ENCODE results near the gene JADE1. TPM values are rescaled to one million over a fixed set of nuclear protein-coding genes. Genes with fewer than 3 reads are reported as not detected.

JADE1 gene
- total and polyA plus RNA-seq, 2 experiments from 2014 or later, result 84.2 to 158 TPM

DNA sequence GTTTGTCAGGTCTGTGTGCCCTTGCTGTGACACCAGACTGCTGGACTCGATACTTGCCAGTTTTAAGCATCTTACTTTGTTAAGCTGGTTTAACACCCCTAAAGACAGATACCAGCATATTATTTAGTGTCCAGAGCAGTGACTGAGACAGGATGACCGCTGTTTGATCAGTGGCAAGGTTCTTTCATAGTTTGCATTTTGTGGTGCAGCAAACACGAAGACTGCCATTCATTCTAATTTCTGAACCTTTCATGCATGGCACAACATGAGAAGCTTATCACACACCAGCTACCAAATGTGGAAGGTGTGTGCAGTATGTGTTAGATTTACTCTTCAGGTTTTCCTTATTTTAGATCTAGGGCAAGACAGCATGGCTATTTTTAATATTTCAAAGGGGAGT, 28.2 kb downstream of the JADE1 start (continued):
- TF ChIP-seq, protein P1, sequence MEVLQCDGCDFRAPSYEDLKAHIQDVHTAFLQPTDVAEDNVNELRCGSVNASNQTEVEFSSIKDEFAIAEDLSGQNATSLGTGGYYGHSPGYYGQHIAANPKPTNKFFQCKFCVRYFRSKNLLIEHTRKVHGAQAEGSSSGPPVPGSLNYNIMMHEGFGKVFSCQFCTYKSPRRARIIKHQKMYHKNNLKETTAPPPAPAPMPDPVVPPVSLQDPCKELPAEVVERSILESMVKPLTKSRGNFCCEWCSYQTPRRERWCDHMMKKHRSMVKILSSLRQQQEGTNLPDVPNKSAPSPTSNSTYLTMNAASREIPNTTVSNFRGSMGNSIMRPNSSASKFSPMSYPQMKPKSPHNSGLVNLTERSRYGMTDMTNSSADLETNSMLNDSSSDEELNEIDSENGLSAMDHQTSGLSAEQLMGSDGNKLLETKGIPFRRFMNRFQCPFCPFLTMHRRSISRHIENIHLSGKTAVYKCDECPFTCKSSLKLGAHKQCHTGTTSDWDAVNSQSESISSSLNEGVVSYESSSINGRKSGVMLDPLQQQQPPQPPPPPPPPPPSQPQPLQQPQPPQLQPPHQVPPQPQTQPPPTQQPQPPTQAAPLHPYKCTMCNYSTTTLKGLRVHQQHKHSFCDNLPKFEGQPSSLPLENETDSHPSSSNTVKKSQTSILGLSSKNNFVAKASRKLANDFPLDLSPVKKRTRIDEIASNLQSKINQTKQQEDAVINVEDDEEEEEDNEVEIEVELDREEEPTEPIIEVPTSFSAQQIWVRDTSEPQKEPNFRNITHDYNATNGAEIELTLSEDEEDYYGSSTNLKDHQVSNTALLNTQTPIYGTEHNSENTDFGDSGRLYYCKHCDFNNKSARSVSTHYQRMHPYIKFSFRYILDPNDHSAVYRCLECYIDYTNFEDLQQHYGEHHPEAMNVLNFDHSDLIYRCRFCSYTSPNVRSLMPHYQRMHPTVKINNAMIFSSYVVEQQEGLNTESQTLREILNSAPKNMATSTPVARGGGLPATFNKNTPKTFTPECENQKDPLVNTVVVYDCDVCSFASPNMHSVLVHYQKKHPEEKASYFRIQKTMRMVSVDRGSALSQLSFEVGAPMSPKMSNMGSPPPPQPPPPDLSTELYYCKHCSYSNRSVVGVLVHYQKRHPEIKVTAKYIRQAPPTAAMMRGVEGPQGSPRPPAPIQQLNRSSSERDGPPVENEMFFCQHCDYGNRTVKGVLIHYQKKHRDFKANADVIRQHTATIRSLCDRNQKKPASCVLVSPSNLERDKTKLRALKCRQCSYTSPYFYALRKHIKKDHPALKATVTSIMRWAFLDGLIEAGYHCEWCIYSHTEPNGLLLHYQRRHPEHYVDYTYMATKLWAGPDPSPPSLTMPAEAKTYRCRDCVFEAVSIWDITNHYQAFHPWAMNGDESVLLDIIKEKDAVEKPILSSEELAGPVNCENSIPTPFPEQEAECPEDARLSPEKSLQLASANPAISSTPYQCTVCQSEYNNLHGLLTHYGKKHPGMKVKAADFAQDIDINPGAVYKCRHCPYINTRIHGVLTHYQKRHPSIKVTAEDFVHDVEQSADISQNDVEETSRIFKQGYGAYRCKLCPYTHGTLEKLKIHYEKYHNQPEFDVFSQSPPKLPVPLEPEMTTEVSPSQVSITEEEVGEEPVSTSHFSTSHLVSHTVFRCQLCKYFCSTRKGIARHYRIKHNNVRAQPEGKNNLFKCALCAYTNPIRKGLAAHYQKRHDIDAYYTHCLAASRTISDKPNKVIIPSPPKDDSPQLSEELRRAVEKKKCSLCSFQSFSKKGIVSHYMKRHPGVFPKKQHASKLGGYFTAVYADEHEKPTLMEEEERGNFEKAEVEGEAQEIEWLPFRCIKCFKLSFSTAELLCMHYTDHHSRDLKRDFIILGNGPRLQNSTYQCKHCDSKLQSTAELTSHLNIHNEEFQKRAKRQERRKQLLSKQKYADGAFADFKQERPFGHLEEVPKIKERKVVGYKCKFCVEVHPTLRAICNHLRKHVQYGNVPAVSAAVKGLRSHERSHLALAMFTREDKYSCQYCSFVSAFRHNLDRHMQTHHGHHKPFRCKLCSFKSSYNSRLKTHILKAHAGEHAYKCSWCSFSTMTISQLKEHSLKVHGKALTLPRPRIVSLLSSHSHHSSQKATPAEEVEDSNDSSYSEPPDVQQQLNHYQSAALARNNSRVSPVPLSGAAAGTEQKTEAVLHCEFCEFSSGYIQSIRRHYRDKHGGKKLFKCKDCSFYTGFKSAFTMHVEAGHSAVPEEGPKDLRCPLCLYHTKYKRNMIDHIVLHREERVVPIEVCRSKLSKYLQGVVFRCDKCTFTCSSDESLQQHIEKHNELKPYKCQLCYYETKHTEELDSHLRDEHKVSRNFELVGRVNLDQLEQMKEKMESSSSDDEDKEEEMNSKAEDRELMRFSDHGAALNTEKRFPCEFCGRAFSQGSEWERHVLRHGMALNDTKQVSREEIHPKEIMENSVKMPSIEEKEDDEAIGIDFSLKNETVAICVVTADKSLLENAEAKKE (CRISPR knock-in tag; IDR thresholded peaks at IDR 0.05), result no peak

DNA sequence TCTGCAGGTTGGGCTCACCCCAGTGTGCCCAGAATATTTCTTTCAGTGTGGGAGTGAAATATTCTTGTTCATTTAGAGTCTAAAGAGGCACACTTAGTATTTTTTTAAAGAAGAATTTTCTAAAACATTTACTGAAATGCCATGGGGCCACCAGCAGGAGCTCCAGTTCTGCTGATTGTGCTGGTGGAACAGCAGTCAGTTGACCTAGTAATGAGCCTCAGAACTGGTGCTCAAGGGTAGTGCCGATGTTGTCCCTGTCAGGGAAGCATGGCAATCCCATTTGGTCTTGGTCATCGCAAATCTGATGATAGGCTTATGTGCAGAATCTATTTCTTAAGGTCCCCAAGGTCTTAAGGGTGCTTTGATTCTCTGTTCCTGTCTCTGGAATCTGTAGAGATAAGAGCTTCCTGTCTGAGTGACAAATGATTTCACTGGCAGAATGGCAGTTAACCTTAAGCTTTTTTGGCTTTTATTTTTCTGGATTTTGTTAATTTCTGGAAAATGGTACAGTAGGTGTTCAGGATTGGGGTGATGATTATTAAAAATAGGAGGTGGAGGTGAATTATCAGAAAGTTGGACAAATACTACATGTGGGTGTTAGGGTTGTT, 31.3 kb downstream of the JADE1 start:
- peak overlapping the region; percentile 60 for H3K27ac ChIP-seq (ENCODE audit: low read depth)
- H3K4me1 ChIP-seq (ENCODE audit: insufficient read depth), result peaks cover 52% of the 10 kb centered on the region
- Mint-ChIP-seq H3K36me3 (ENCODE audit: low read depth) (peaks cover 92% of the 10 kb centered on the region), H3K27me3 (ENCODE audit: insufficient read depth, low read depth, poor library complexity) (peaks cover 13% of the 10 kb centered on the region), H3K4me1 (peaks cover 80% of the 10 kb centered on the region), H3K27ac (no peak overlapping the region; the same call in 1 of the 2 replicates), H3K9me3 (no peaks in the 10 kb centered on the region), H3K4me3 (no peak overlapping the region; the same call in 2 of the 3 replicates)
- peaks cover 100% of the 10 kb centered on the region for H4K20me1 ChIP-seq (replicated peaks; ENCODE audit: insufficient read depth)
- no peaks in the 10 kb centered on the region for H3K9me2 ChIP-seq (ENCODE audit: insufficient read depth)
- no peak overlapping the region for H3K4me2 ChIP-seq
- ATAC-seq (no peak; the same call in 2 of the 3 replicates), DNase-seq (ENCODE audit: low spot score) (no peak)
- peaks cover 84% of the 10 kb centered on the region for H3K36me3 ChIP-seq (ENCODE audit: insufficient read depth)
- TF ChIP-seq CREB1 (CRISPR knock-in tag; IDR thresholded peaks at IDR 0.05; ENCODE audit: low read depth), result no peak
- TF ChIP-seq EZH2 (IDR thresholded peaks at IDR 0.05; ENCODE audit: low read depth, unreplicated experiment), result no peak
- TF ChIP-seq, protein P2, sequence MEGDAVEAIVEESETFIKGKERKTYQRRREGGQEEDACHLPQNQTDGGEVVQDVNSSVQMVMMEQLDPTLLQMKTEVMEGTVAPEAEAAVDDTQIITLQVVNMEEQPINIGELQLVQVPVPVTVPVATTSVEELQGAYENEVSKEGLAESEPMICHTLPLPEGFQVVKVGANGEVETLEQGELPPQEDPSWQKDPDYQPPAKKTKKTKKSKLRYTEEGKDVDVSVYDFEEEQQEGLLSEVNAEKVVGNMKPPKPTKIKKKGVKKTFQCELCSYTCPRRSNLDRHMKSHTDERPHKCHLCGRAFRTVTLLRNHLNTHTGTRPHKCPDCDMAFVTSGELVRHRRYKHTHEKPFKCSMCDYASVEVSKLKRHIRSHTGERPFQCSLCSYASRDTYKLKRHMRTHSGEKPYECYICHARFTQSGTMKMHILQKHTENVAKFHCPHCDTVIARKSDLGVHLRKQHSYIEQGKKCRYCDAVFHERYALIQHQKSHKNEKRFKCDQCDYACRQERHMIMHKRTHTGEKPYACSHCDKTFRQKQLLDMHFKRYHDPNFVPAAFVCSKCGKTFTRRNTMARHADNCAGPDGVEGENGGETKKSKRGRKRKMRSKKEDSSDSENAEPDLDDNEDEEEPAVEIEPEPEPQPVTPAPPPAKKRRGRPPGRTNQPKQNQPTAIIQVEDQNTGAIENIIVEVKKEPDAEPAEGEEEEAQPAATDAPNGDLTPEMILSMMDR (conservative IDR thresholded peaks at IDR 0.05; ENCODE audit: low read depth in 2 of 2), result no peak
- no peak for TF ChIP-seq POLR2AphosphoS5 (IDR thresholded peaks at IDR 0.05; ENCODE audit: low read depth)
- TF ChIP-seq ZNF114 (CRISPR knock-in tag; IDR thresholded peaks at IDR 0.05), result no peak
- no peak for TF ChIP-seq ZNF331 (CRISPR knock-in tag; IDR thresholded peaks at IDR 0.05; ENCODE audit: low read depth)
- TF ChIP-seq STAT1 (IDR thresholded peaks at IDR 0.05; ENCODE audit: unreplicated experiment), result no peak
- TF ChIP-seq, protein P3, sequence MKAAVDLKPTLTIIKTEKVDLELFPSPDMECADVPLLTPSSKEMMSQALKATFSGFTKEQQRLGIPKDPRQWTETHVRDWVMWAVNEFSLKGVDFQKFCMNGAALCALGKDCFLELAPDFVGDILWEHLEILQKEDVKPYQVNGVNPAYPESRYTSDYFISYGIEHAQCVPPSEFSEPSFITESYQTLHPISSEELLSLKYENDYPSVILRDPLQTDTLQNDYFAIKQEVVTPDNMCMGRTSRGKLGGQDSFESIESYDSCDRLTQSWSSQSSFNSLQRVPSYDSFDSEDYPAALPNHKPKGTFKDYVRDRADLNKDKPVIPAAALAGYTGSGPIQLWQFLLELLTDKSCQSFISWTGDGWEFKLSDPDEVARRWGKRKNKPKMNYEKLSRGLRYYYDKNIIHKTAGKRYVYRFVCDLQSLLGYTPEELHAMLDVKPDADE (IDR thresholded peaks at IDR 0.05), result no peak
- no peak for TF ChIP-seq NANOG (IDR thresholded peaks at IDR 0.05; ENCODE audit: borderline replicate concordance)
- TF ChIP-seq, protein P4, sequence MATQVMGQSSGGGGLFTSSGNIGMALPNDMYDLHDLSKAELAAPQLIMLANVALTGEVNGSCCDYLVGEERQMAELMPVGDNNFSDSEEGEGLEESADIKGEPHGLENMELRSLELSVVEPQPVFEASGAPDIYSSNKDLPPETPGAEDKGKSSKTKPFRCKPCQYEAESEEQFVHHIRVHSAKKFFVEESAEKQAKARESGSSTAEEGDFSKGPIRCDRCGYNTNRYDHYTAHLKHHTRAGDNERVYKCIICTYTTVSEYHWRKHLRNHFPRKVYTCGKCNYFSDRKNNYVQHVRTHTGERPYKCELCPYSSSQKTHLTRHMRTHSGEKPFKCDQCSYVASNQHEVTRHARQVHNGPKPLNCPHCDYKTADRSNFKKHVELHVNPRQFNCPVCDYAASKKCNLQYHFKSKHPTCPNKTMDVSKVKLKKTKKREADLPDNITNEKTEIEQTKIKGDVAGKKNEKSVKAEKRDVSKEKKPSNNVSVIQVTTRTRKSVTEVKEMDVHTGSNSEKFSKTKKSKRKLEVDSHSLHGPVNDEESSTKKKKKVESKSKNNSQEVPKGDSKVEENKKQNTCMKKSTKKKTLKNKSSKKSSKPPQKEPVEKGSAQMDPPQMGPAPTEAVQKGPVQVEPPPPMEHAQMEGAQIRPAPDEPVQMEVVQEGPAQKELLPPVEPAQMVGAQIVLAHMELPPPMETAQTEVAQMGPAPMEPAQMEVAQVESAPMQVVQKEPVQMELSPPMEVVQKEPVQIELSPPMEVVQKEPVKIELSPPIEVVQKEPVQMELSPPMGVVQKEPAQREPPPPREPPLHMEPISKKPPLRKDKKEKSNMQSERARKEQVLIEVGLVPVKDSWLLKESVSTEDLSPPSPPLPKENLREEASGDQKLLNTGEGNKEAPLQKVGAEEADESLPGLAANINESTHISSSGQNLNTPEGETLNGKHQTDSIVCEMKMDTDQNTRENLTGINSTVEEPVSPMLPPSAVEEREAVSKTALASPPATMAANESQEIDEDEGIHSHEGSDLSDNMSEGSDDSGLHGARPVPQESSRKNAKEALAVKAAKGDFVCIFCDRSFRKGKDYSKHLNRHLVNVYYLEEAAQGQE (IDR thresholded peaks at IDR 0.05; ENCODE audit: unreplicated experiment), result no peak
- TF ChIP-seq JUNB (IDR thresholded peaks at IDR 0.05; ENCODE audit: unreplicated experiment), result no peak
- no peak for TF ChIP-seq EZH2phosphoT487 (IDR thresholded peaks at IDR 0.05; ENCODE audit: unreplicated experiment)
- H3K27me3 ChIP-seq (ENCODE audit: insufficient read depth), result no peaks in the 10 kb centered on the region
- no peak overlapping the region for H3K4me3 ChIP-seq
- no peak overlapping the region for H2AFZ ChIP-seq
- peaks cover 53% of the 10 kb centered on the region for H3F3A ChIP-seq (replicated peaks; ENCODE audit: low read depth)
- peaks cover 100% of the 10 kb centered on the region for H3K79me2 ChIP-seq (replicated peaks; ENCODE audit: insufficient read depth)

All from GM23338 (cell line).